ENCODE results near the gene HYAL2. TPM values are rescaled to one million over a fixed set of nuclear protein-coding genes. Genes with fewer than 3 reads are reported as not detected.

The HYAL2 gene
- total RNA-seq, 6 experiments from 2014 or later: 13.0 to 41.6 (median 21.2) TPM

- Histone ChIP-seq H3K9me3 (no peaks in the 10 kb centered on the region), H3K27ac (no peak overlapping the region), H3K36me3 (peaks cover 0 to 20% (median 3%) of the 10 kb centered on the region in 4 donors), H3K4me3 (no peak overlapping the region), H3K27me3 (no peaks in the 10 kb centered on the region), H3K4me1 (peaks cover 0 to 51% (median 14%) of the 10 kb centered on the region in 4 donors)
- TF ChIP-seq POLR2A (IDR thresholded peaks at IDR 0.05): no peak
- TF ChIP-seq, protein P1, sequence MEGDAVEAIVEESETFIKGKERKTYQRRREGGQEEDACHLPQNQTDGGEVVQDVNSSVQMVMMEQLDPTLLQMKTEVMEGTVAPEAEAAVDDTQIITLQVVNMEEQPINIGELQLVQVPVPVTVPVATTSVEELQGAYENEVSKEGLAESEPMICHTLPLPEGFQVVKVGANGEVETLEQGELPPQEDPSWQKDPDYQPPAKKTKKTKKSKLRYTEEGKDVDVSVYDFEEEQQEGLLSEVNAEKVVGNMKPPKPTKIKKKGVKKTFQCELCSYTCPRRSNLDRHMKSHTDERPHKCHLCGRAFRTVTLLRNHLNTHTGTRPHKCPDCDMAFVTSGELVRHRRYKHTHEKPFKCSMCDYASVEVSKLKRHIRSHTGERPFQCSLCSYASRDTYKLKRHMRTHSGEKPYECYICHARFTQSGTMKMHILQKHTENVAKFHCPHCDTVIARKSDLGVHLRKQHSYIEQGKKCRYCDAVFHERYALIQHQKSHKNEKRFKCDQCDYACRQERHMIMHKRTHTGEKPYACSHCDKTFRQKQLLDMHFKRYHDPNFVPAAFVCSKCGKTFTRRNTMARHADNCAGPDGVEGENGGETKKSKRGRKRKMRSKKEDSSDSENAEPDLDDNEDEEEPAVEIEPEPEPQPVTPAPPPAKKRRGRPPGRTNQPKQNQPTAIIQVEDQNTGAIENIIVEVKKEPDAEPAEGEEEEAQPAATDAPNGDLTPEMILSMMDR (IDR thresholded peaks at IDR 0.05): no peak
- intact Hi-C loops (cut with DNase I): loop anchor here in 1 of 2 donors (5.0 kb wide), 1 partner anchor 37 kb away; no protein-coding TSS in a partner anchor
- DNase-seq (peak in 1 of 3 donors; percentile 45), ATAC-seq (no peak)
- 91% methylated on average over 4 of the region's 16 CpGs for WGBS (ENCODE audit: insufficient coverage, low coverage, low lambda C conversion rate, missing lambda C conversion rate)
Observed at GRCh38 chr3:50319181-50319893, 3.2 kb downstream of the HYAL2 start.

GRCh38 chr3:50318615-50319014 is 3.9 kb downstream of the HYAL2 start:
- Histone ChIP-seq H3K4me3 (no peak overlapping the region), H3K36me3 (peaks cover 0 to 20% (median 3%) of the 10 kb centered on the region in 4 donors), H3K27ac (no peak overlapping the region), H3K27me3 (no peaks in the 10 kb centered on the region), H3K4me1 (peaks cover 0 to 44% (median 10%) of the 10 kb centered on the region in 4 donors), H3K9me3 (no peaks in the 10 kb centered on the region)
- no peak for ATAC-seq
- TF ChIP-seq POLR2A (IDR thresholded peaks at IDR 0.05): no peak
- TF ChIP-seq, protein P1 (IDR thresholded peaks at IDR 0.05): no peak
- intact Hi-C loops (cut with DNase I): loop anchor here in 1 of 2 donors (5.0 kb wide), 1 partner anchor 36 kb away; no protein-coding TSS in a partner anchor
- no peak for DNase-seq
- WGBS (ENCODE audit: insufficient coverage, low coverage, low lambda C conversion rate, missing lambda C conversion rate): 67% methylated on average over 3 of the region's 10 CpGs

DNA sequence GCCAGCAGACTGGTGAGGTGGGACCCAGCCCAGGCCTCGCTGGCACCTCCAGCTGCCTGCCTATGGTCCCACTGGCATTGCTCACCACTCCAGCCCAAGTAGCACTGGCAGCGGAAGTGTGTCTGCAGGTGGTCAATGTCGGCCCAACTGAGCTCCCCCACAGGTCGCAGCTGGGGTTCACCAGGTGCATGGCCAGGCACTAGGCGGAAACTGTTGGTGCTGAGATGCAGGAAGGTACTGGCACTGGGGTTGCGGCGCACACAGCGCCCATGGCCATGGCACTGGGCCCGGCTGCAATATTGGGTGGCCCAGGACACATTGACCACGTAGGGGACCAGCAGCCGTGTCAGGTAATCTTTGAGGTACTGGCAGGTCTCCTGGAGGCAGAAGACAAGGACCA is 4.4 kb downstream of the HYAL2 start:
- WGBS (ENCODE audit: insufficient coverage, low coverage, low lambda C conversion rate, missing lambda C conversion rate): 60% methylated on average over 2 of the region's 11 CpGs
- DNase-seq: no peak
- TF ChIP-seq, protein P1 (IDR thresholded peaks at IDR 0.05): no peak
- no peak for TF ChIP-seq POLR2A (IDR thresholded peaks at IDR 0.05)

DNA sequence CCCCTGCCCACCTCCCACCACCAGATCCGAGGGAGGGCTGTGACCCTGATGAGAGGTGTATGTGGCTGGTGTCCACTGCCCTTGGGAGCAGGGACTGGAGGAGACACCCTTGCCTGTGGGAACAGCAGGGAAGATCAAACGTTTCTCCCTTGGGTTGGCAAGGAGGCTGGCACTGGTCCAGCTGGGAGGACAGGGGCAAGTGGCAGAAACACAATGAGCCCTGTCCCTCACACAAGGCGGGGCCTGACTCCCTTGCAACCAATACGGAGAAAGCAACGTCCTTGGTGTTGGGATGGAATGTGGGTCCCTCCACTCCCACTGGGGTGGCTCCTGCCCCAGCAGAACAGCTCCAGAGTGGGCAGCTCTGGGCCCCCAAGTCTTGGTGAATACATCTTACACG is 5.2 kb downstream of the HYAL2 start:
- Histone ChIP-seq H3K4me1 (peaks cover 0 to 36% (median 9%) of the 10 kb centered on the region in 4 donors), H3K27me3 (no peaks in the 10 kb centered on the region), H3K36me3 (peaks cover 0 to 20% (median 3%) of the 10 kb centered on the region in 4 donors), H3K9me3 (no peaks in the 10 kb centered on the region), H3K27ac (no peak overlapping the region), H3K4me3 (no peak overlapping the region)
- no peak for DNase-seq
- intact Hi-C loops (cut with DNase I): loop anchor here in 1 of 2 donors (5.0 kb wide), 1 partner anchor 35 kb away; no protein-coding TSS in a partner anchor
- WGBS (ENCODE audit: insufficient coverage, low coverage, low lambda C conversion rate, missing lambda C conversion rate): 40% methylated on average over 2 of the region's 6 CpGs
- no peak for TF ChIP-seq POLR2A (IDR thresholded peaks at IDR 0.05)
- TF ChIP-seq, protein P1 (IDR thresholded peaks at IDR 0.05): no peak
- ATAC-seq: no peak

More for the DNA sequence above, 4.4 kb downstream of the HYAL2 start:
- H3K4me1 ChIP-seq: peaks cover 0 to 44% (median 10%) of the 10 kb centered on the region in 4 donors
- ATAC-seq: no peak
- no peaks in the 10 kb centered on the region for H3K27me3 ChIP-seq
- H3K27ac ChIP-seq: no peak overlapping the region
- no peaks in the 10 kb centered on the region for H3K9me3 ChIP-seq
- peaks cover 0 to 20% (median 3%) of the 10 kb centered on the region in 4 donors for H3K36me3 ChIP-seq
- intact Hi-C loops (cut with DNase I): loop anchor here in 1 of 2 donors (5.0 kb wide), 1 partner anchor 36 kb away; no protein-coding TSS in a partner anchor
- no peak overlapping the region for H3K4me3 ChIP-seq

Measured in right lobe of liver (tissue), 6 donors.